KBM-7 (cell line): ENCODE data around the gene RPS6KA3.
A peak's percentile ranks its signal among the peaks of the same experiment; 100 is the strongest.

Experiments used
- DNase-seq: peaks from one replicate; pipeline ENCODE4 v3.0.0-alpha.2; 2015
- in situ Hi-C: fragments of 300-500 bp; cut with MboI; formaldehyde crosslinking; loops from 2 replicates; pipeline ENCODE4 v1.14.3; 2020; ENCODE audit warnings: low sequenced_read_pairs, low pct_unique_long_range_greater_than_20kb, mixed read lengths

RPS6KA3 gene

DNA sequence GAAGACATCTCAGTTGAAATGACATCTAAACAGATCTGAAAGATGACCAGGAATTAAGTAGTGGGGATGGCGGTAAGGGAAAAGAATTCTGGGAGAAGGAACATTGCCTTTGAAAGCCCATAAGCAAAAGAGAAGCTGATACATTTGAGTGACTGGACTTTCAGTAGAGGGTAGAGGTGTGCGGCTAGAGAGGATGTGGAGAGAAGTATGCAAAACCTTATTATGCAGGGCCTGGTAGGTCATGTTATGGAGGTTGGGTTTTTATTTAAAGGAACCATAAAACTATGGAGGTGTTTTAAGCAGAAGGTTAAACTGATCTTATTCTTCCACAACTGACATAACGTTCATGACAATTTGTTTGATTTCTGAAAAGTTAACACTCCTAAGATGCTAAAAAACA is 36.3 kb downstream of the RPS6KA3 start:
- DNase-seq: no peak
- in situ Hi-C loops: no loop called here

GRCh38 chrX:20229155-20229554 is 37.6 kb downstream of the RPS6KA3 start:
- no peak for DNase-seq
- in situ Hi-C loops: no loop called here

- in situ Hi-C loops: no loop called here
- DNase-seq: no peak
Measured at GRCh38 chrX:20228245-20228644, 38.5 kb downstream of the RPS6KA3 start.

- in situ Hi-C loops: no loop called here
- DNase-seq: no peak
Measured at GRCh38 chrX:20227116-20227515, 39.6 kb downstream of the RPS6KA3 start.

DNA sequence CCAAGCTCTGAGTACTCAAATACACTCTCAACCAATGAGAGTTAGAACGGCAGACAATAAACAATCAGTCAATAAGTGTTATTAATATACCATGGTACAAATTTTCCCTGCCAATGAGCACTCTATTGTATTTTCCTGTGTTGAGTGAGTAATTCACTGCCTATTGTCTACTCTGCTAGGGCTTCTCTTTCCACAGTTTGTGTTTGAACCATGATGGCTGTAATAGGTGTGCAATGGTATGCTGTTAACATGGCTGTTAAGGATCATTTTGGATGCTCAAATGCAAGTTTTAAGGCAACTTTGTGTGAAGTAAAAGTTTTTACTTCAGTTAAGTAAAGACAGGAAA is 41.2 kb downstream of the RPS6KA3 start:
- in situ Hi-C loops: no loop called here
- no peak for DNase-seq

DNA sequence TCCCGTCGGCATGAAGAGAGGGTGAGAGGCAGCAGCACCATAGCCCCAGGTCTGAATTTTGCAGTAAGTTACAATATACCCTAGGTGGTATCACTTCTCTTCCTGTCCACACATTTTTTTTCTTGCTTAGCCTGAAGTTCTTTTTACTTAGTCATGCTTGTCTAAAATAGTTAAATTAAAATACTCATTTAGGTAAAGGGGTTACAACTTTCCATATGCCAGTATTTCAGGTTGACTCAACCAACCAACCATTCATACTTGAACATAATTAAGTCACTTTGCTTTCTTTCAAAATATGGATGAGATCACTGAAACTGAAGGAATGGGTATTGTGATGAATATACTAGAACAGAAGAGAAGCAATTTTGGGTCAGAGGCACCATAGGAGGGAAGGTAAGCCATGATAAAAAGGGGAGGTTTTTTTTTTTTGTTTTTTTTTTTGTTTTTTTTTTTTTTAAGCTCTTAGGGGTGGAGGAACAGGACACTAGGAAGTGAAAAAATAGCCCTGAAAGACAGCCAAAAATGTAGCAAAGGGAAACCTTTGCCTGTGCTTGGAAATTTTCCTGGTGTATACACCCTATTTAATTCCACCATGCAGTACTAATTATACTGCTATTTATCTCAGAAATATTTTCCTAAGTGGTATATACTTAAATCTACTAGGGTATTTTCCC is 41.8 kb downstream of the RPS6KA3 start:
- DNase-seq: no peak
- in situ Hi-C loops: no loop called here

DNA sequence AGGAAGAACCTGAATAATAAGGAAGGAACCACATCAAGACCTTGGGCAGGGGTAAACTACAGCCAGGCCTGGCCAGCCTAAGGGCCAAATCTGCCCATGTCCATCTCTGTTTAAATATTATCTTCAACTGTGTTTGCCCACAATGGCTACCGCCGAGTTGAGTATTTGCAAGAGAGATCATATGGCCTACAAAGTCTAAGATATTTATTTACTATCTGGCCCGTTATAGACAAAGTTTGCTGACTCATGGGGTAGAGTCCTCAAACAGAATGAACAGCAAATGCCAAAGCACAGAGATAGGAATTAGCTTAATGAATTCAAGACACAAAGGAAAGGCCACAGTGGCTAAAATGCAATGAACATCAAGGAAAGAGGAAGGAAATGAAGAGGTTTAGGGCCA is 44.8 kb downstream of the RPS6KA3 start:
- DNase-seq: peak; percentile 39
- in situ Hi-C loops: no loop called here

GRCh38 chrX:20218836-20219505 is 47.7 kb downstream of the RPS6KA3 start:
- DNase-seq: peak; percentile 78
- in situ Hi-C loops: no loop called here

DNA sequence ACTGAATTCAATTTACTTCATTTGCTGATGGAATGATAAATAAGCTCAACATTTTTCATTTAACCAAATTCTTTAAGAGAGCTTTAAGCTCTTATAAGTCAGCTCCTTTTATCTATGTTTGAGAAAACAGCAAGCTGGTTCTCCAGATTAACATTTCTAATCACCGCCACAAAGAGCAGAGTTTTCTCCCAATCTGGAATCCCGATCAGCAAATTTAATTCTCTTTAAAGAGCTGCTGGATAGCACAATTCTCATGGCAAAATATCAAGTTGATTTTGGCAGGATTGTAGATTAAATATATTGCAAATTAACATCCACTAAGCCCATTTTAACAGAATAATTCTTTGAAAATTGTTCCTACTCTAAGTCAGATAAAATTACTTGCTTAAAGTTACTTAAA is 48.8 kb downstream of the RPS6KA3 start:
- in situ Hi-C loops: no loop called here
- no peak for DNase-seq

GRCh38 chrX:20217271-20217670 is 49.4 kb downstream of the RPS6KA3 start:
- in situ Hi-C loops: no loop called here
- DNase-seq: peak; percentile 44

DNA sequence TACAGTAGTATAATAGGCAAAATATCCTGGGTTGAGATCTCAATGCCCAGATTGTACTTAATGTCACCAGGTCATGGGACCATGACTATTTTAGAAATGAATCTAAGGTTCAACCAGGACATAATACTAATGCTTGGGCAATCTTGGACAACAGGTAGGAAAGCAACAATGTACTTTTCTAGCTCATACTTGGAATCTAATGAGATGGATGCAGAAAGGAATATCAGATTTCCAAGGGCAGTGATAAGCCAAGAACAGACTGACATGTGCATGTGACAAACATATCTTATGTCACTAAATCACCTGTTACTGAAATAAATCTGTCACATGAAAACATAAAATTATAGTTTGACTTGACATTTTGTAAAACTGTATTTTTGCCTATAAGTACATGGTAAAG is 51.1 kb downstream of the RPS6KA3 start:
- DNase-seq: no peak

GRCh38 chrX:20212486-20213089 is 54.1 kb downstream of the RPS6KA3 start:
- no peak for DNase-seq
- in situ Hi-C loops: no loop called here

More for the DNA sequence above, 51.1 kb downstream of the RPS6KA3 start:
- in situ Hi-C loops: no loop called here

- in situ Hi-C loops: no loop called here
- no peak for DNase-seq
Measured at GRCh38 chrX:20211261-20211786, 55.4 kb downstream of the RPS6KA3 start.

DNA sequence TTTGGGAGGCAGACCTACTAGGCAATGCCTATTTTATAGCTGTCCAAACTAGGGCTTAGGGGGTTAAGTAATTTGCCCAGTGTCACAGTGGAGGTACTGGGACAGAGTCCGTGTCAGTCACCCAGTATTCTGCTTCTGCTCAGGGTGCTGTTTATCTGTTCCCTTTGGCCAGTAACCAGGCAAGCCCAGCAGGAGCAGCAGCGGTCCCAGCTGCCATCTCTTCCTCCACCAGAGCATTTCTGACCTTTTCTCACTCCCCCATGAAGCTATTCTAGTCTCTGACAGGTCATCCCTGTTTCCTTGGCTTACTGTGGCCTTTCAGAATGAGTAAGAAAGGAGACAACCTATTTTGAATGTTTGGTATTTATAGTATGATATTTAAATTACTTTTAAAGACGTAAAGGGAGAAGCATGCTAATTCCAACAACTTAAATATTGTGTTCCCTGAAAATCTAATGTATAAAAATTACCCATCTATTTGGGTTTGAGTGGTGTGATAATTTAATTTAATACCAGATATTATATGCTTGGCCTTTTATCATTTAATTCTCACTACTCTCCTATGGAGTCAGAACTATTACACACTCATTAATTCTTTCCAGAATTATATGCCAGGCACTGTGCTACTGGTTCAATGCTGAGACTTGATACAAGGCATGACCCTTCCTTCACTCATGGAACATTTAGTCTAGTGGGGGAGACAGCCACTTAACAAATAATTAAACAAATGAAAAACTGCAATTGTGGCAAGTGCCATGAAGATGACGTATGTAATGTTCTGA is 60.6 kb downstream of the RPS6KA3 start:
- no peak for DNase-seq
- in situ Hi-C loops: no loop called here

GRCh38 chrX:20204351-20204750 is 62.4 kb downstream of the RPS6KA3 start:
- no peak for DNase-seq
- in situ Hi-C loops: no loop called here

- DNase-seq: no peak
- in situ Hi-C loops: no loop called here
Measured at GRCh38 chrX:20197641-20198210, 69.0 kb downstream of the RPS6KA3 start.

GRCh38 chrX:20189171-20189570 is 77.5 kb downstream of the RPS6KA3 start:
- no peak for DNase-seq

DNA sequence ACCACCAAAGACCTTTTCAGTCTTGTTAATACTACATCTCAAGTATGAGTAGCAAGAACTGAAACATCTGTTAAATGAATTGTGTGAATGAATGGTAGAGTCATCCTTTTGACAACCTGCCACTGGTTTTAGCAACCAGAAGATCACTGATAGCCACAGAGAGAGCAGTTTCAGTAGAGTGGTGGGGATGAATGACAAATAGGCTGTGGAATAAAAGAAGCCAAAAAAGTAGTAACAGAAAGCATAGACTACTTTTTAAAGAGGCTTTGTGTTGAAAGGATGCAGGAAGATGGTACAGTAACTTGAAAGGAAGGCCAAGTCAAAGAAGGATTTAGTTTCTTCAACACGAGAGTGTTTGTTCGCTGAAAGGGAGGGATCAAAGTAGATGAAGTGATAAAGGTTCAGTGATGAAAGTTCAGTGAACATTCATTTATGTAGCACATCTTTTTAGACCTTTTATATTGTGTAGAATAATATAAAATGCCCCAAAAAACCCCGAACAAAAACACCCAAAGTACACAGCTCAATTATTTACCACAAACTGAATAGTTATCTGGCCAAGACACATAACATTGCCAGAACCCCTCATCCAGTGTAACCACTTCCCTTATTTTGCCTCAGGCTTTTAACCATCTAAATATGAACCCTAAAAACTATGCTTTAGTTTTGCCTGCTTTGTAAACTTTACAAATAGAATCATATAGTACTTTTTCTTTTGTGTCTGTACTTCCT is 84.9 kb downstream of the RPS6KA3 start:
- DNase-seq: peak; percentile 32
- in situ Hi-C loops: no loop called here

More at GRCh38 chrX:20189171-20189570, 77.5 kb downstream of the RPS6KA3 start:
- in situ Hi-C loops: no loop called here

DNA sequence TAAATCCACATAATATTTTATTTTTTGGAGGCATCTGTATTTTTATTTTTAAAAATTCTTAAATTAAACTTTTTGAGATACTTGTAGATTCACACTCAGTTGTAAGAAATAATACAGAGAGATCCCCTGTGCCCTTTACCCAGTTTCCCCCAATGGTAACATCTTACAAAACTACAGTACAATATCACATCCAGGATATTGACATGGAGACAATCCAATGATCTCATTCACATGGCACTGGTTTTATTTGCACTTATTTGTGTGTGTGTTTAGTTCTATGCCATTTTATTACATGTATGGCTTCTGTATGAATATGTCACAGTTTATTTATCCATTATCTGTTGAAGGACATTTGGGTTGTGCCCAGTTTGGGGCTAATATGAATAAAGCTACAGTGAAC is 89.6 kb downstream of the RPS6KA3 start:
- no peak for DNase-seq
- in situ Hi-C loops: no loop called here
